ENCODE measurements around the gene CPA5.

Gene CPA5

DNA sequence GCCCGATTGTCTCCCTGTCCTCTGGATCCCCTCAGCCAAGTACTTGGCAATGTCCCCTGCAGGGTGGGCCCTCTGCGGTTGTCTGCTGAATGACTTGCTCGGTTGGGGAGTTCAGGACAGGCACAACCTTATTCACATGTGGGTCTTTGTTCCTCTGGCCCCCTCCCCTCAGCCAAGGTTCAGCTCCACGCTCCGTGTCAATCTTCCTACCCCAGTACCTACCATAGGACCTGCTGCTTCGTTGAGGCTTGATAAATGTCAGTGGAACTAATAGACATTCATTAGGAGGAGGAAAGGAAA, 7.1 kb downstream of the CPA5 start:
- no peak overlapping the region for H3K4me3 ChIP-seq (replicated peaks; ENCODE audit: low read depth, low read length)
- TF ChIP-seq, protein P1, sequence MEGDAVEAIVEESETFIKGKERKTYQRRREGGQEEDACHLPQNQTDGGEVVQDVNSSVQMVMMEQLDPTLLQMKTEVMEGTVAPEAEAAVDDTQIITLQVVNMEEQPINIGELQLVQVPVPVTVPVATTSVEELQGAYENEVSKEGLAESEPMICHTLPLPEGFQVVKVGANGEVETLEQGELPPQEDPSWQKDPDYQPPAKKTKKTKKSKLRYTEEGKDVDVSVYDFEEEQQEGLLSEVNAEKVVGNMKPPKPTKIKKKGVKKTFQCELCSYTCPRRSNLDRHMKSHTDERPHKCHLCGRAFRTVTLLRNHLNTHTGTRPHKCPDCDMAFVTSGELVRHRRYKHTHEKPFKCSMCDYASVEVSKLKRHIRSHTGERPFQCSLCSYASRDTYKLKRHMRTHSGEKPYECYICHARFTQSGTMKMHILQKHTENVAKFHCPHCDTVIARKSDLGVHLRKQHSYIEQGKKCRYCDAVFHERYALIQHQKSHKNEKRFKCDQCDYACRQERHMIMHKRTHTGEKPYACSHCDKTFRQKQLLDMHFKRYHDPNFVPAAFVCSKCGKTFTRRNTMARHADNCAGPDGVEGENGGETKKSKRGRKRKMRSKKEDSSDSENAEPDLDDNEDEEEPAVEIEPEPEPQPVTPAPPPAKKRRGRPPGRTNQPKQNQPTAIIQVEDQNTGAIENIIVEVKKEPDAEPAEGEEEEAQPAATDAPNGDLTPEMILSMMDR (IDR thresholded peaks at IDR 0.05; ENCODE audit: low read depth, low read length, missing control alignments): no peak
- DNase-seq (ENCODE audit: extremely low read depth, low read depth): no peak

DNA sequence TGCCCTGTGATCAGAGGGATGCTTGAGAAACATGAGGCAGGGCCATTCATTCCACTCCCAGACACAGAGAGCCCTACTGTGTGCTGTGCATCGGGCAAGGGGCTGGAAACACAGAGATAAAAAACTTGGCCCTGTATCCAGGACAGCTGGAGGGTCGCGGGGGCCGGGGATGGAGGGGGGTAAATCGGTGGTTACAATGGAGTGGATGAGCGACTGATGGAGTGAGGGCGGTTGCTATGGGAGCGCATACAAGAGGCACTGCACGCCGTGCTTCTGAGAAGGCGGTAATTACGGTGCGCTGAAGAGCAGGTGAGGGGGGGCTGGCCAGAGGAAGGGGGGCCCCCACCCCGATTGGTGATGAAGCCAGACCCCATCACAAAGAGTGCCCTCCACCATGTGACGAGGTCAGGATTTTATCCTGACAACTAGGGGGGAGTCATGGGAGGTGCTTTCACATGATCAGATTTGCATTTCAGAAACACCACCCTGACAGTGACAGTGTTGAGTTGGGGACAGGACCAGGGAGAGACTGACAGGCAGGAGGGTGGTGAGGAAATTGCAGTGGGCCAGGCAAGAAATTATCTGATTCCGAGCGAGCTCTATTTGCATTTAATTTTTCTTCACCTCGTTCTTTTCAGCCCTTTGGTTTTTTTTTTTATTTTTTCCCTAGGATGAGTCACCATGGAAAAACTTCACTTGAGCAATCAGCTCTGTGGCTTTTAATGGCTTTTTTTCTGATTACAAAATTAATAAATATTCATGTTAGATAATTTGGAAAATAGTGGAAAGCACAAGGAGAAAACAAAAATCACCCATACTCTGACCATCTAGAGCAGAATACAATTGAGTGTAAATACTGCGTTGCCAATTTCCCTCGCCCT, 7.8 kb downstream of the CPA5 start:
- no peak overlapping the region for H3K4me3 ChIP-seq (replicated peaks; ENCODE audit: low read depth, low read length)
- TF ChIP-seq, protein P1 (IDR thresholded peaks at IDR 0.05; ENCODE audit: low read depth, low read length, missing control alignments): no peak
- DNase-seq (ENCODE audit: extremely low read depth, low read depth): no peak

DNA sequence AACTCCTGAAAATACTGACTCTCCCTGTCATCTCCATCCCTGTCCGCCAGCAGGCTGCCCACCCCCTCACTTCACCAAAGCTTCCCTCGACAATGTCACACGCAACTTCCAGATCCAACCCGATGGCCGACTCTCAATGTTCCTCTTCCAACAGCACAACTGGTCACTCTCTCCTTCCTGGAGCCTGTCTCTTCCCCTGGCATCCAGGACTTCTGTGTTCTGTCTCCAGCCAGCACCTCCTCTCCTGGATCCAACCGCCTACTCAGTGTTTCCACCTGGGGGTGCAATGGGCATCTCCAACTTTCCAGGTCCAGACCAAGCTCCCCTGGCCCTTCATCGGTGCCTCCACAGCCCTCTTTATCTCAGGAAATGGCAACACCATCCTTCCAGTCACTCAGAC, 8.6 kb downstream of the CPA5 start:
- H3K4me3 ChIP-seq (replicated peaks; ENCODE audit: low read depth, low read length): no peak overlapping the region
- TF ChIP-seq, protein P1 (IDR thresholded peaks at IDR 0.05; ENCODE audit: low read depth, low read length, missing control alignments): no peak
- DNase-seq (ENCODE audit: extremely low read depth, low read depth): no peak

DNA sequence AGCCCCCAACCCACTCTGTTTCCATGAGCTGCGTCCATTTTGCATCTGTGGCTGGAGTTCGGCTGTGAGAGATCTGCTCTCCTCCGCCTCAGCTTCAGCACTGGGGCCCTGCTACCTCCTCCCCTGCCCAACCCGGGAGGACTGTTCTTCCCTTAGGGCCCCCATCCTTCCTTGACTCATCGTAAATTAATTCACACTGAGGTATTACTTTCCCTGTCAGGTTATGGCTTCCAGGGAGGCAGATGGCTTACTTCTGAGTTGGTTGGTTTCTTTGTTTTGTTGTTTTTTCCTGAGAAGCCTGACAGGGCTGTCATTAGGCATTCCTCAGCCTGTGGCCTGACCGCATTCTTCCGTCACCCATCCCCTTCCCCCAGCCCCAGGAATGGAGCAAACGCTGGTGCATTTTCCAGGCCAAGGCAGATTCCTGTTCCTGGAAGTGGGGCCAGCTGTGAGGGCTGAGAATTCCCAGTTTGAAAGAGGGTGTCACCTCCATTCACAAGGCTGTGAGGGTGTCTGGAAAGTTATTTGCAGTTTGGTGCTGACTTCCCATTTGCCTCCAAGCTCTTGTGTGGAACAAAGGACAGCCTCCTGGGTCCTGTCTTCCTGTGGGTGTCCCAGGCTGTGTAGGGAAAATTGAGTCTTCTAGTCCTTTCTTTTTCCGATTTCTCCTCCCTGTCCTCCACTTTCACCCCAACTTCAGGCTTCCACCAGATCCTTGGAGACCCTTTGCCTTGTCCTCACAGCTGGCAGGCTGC, 11.7 kb downstream of the CPA5 start:
- peak; percentile 95 for DNase-seq (ENCODE audit: extremely low read depth, low read depth)
- TF ChIP-seq, protein P1 (IDR thresholded peaks at IDR 0.05; ENCODE audit: low read depth, low read length, missing control alignments): no peak
- H3K4me3 ChIP-seq (replicated peaks; ENCODE audit: low read depth, low read length): no peak overlapping the region

DNA sequence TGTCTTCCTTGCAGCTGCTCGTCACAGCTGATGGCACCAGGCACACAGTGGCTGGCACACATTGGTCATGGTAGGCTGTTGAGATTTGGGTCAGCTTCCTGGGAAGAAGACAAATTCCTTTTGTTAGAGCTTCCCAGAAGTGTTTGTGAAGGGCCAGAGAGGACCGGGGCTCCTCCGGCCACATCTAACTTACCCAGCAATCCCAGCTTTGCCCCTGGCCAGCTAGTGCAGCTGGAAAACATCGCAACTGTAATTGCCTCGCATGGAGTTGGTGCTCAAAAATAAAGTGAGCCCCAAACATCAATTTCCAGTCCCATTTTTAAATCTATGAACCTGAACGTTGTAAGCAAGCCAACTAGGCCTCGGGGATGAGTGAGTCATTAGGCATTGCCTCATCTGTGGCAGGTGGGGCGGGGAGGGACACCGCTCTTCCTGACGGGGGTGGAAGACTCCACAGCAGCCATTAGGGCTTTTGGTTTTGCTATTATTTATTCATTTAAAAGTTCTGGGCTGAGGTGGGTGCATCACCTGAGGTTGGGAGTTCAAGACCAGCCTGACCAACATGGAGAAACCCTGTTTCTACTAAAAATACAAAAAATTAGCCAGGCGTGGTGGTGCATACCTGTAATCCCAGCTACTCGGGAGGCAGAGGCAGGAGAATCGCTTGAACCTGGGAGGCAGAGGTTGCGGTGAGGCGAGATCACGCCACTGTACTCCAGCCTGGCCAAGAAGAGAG, 12.4 kb downstream of the CPA5 start:
- peak; percentile 82 for DNase-seq (ENCODE audit: extremely low read depth, low read depth)
- no peak overlapping the region for H3K4me3 ChIP-seq (replicated peaks; ENCODE audit: low read depth, low read length)

DNA sequence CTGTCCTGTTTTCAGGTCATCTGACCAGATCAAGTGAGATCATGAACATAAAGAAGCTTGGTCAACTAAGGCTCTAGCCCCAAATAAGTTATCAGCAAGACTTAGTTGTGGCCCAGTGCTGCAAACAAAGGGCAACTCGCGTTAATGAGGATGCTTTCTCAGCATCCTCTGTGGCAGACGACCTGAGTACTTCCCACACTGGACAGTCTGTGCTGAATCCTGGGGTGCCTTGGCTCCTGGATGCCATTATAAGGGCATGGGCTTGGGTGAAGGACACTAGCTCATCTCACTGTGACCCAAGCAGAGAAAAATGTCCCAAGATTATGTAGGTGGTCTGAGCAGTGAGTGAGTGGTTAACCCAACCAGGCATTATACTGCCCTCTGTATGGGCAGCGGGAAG, 13.9 kb downstream of the CPA5 start:
- no peak overlapping the region for H3K4me3 ChIP-seq (replicated peaks; ENCODE audit: low read depth, low read length)
- TF ChIP-seq, protein P1 (IDR thresholded peaks at IDR 0.05; ENCODE audit: low read depth, low read length, missing control alignments): no peak
- DNase-seq (ENCODE audit: extremely low read depth, low read depth): no peak

More for the DNA sequence above, 12.4 kb downstream of the CPA5 start:
- TF ChIP-seq, protein P1 (IDR thresholded peaks at IDR 0.05; ENCODE audit: low read depth, low read length, missing control alignments): no peak
